Effector memory CD4-positive, alpha-beta T cell (primary cell): ENCODE results near the gene PRDM11.

ENCODE experiments used
- DNase-seq, 3 donors: peaks; one replicate each; pipeline ENCODE4 v3.0.0-alpha.2; 2020
- H3K27ac ChIP-seq: 2 replicates; pipeline ENCODE4 v1.7.0; 2013; ENCODE audit warnings: mild to moderate bottlenecking, low read length, moderate library complexity; ENCODE audit not compliant: insufficient read depth, poor library complexity, severe bottlenecking
- H3K27me3 ChIP-seq: replicated peaks from 2 replicates; pipeline ENCODE4 v1.7.0; 2013; ENCODE audit warnings: mild to moderate bottlenecking, low read length; ENCODE audit not compliant: insufficient read depth, control insufficient read depth, poor library complexity, severe bottlenecking
- H3K36me3 ChIP-seq: 2 replicates; pipeline ENCODE4 v1.7.0; 2013; ENCODE audit warnings: mild to moderate bottlenecking, low read length, moderate library complexity; ENCODE audit not compliant: control insufficient read depth, insufficient read depth
- H3K4me1 ChIP-seq: 2 replicates; pipeline ENCODE4 v1.7.0; 2013; ENCODE audit warnings: low read length, mild to moderate bottlenecking; ENCODE audit not compliant: control insufficient read depth, insufficient read depth, poor library complexity, severe bottlenecking
- H3K4me3 ChIP-seq: 2 replicates; pipeline ENCODE4 v1.7.0; 2013; ENCODE audit warnings: low read length, low read depth, mild to moderate bottlenecking; ENCODE audit not compliant: insufficient read depth, poor library complexity, severe bottlenecking
- H3K9me3 ChIP-seq: 2 replicates; pipeline ENCODE4 v1.7.0; 2013; ENCODE audit warnings: mild to moderate bottlenecking, low read length, moderate library complexity; ENCODE audit not compliant: control insufficient read depth

Gene PRDM11

GRCh38 chr11:45226901-45227300 lies 80.5 kb downstream of the PRDM11 start:
- H3K9me3 ChIP-seq = no peaks in the 10 kb centered on the region
- H3K27me3 ChIP-seq = no peaks in the 10 kb centered on the region
- no peaks in the 10 kb centered on the region for H3K4me1 ChIP-seq

GRCh38 chr11:45227836-45228235 lies 81.4 kb downstream of the PRDM11 start:
- DNase-seq = no peak
- no peaks in the 10 kb centered on the region for H3K9me3 ChIP-seq
- H3K4me3 ChIP-seq = no peak overlapping the region
- peaks cover 13% of the 10 kb centered on the region for H3K36me3 ChIP-seq
- no peaks in the 10 kb centered on the region for H3K27me3 ChIP-seq
- H3K27ac ChIP-seq = no peak overlapping the region
- no peaks in the 10 kb centered on the region for H3K4me1 ChIP-seq

More at GRCh38 chr11:45226901-45227300, 80.5 kb downstream of the PRDM11 start:
- Histone ChIP-seq H3K27ac (no peak overlapping the region), H3K36me3 (peaks cover 13% of the 10 kb centered on the region), H3K4me3 (no peak overlapping the region)
- DNase-seq = no peak

- no peaks in the 10 kb centered on the region for H3K27me3 ChIP-seq
- no peak overlapping the region for H3K4me3 ChIP-seq
- peaks cover 10% of the 10 kb centered on the region for H3K36me3 ChIP-seq
- H3K27ac ChIP-seq = no peak overlapping the region
- no peak for DNase-seq
- H3K9me3 ChIP-seq = no peaks in the 10 kb centered on the region
- H3K4me1 ChIP-seq = no peaks in the 10 kb centered on the region
Measured at GRCh38 chr11:45229401-45230020, 83.1 kb downstream of the PRDM11 start.

GRCh38 chr11:45232341-45233080 lies 86.1 kb downstream of the PRDM11 start:
- no peak for DNase-seq
- H3K9me3 ChIP-seq = no peaks in the 10 kb centered on the region

GRCh38 chr11:45233121-45233803 lies 86.8 kb downstream of the PRDM11 start:
- peak in 2 of 3 donors; percentile 12 to 38 for DNase-seq
- no peak overlapping the region for H3K27ac ChIP-seq
- H3K9me3 ChIP-seq = no peaks in the 10 kb centered on the region
- no peak overlapping the region for H3K4me3 ChIP-seq
- H3K27me3 ChIP-seq = no peaks in the 10 kb centered on the region
- no peaks in the 10 kb centered on the region for H3K36me3 ChIP-seq
- H3K4me1 ChIP-seq = no peaks in the 10 kb centered on the region

More at GRCh38 chr11:45232341-45233080, 86.1 kb downstream of the PRDM11 start:
- Histone ChIP-seq H3K27me3 (no peaks in the 10 kb centered on the region), H3K27ac (no peak overlapping the region), H3K36me3 (no peaks in the 10 kb centered on the region), H3K4me3 (no peak overlapping the region), H3K4me1 (no peaks in the 10 kb centered on the region)

GRCh38 chr11:45233804-45234170 lies 87.3 kb downstream of the PRDM11 start:
- no peak overlapping the region for H3K4me3 ChIP-seq
- H3K4me1 ChIP-seq = no peaks in the 10 kb centered on the region
- H3K27ac ChIP-seq = no peak overlapping the region
- DNase-seq = no peak
- no peaks in the 10 kb centered on the region for H3K27me3 ChIP-seq
- H3K9me3 ChIP-seq = no peaks in the 10 kb centered on the region
- H3K36me3 ChIP-seq = no peaks in the 10 kb centered on the region

GRCh38 chr11:45234306-45235006 lies 88.0 kb downstream of the PRDM11 start:
- Histone ChIP-seq H3K4me3 (no peak overlapping the region), H3K27ac (no peak overlapping the region), H3K4me1 (no peaks in the 10 kb centered on the region), H3K36me3 (no peaks in the 10 kb centered on the region), H3K27me3 (no peaks in the 10 kb centered on the region), H3K9me3 (no peaks in the 10 kb centered on the region)
- no peak for DNase-seq

GRCh38 chr11:45237711-45238315 lies 91.4 kb downstream of the PRDM11 start:
- no peak overlapping the region for H3K4me3 ChIP-seq
- H3K27ac ChIP-seq = no peak overlapping the region

GRCh38 chr11:45238724-45239123 lies 92.3 kb downstream of the PRDM11 start:
- Histone ChIP-seq H3K27ac (no peak overlapping the region), H3K36me3 (no peaks in the 10 kb centered on the region), H3K9me3 (no peaks in the 10 kb centered on the region), H3K4me1 (no peaks in the 10 kb centered on the region), H3K4me3 (no peak overlapping the region), H3K27me3 (no peaks in the 10 kb centered on the region)
- no peak for DNase-seq

More at GRCh38 chr11:45237711-45238315, 91.4 kb downstream of the PRDM11 start:
- Histone ChIP-seq H3K27me3 (no peaks in the 10 kb centered on the region), H3K4me1 (no peaks in the 10 kb centered on the region), H3K36me3 (no peaks in the 10 kb centered on the region), H3K9me3 (no peaks in the 10 kb centered on the region)
- DNase-seq = no peak
